GM21447 (cell line): Measurements from ENCODE around the gene STX8.
A peak's percentile ranks its signal among the peaks of the same experiment; 100 is the strongest.

Experiments
- ATAC-seq: cut with Tn5 transposase; IDR thresholded peaks from one replicate; pipeline ENCODE4 v1.9.1; 2021; ENCODE audit not compliant: unreplicated experiment

The STX8 gene

DNA sequence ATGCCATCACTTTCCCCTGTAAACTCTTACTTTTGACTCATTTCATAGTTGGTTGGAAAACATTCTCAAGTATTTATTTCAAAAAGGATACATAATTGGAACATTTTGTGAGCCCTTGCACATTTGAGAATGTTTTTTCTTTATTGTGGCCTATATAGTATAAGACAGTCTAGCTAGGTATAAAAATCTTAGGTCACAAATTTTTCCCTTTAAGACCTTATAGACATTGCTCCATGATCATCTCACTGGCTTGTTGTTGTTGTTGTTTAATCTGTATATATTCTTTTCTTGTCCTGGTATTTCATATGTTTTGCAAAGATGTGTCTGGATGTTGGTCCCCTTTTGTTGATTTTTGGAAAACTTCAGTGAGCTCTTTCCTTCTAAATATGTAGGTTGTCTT lies 360.2 kb downstream of the STX8 start:
- ATAC-seq, result no peak

DNA sequence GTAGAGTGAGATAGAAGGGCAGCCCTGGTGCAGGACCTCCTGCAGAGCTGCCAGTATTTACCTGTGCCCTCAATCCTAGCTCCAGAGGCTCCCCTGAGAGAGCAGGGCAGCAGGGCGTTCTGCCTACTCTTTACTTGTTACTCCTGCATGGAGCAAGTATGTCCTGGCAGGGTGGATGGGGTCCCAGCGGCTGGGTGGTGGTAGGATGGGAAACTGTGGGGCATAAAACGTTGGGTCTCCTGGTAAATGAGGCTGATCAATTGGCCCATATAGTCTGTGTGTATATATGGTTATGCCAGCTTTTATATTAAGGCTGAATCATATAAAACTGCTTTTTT lies 362.3 kb downstream of the STX8 start:
- no peak for ATAC-seq

DNA sequence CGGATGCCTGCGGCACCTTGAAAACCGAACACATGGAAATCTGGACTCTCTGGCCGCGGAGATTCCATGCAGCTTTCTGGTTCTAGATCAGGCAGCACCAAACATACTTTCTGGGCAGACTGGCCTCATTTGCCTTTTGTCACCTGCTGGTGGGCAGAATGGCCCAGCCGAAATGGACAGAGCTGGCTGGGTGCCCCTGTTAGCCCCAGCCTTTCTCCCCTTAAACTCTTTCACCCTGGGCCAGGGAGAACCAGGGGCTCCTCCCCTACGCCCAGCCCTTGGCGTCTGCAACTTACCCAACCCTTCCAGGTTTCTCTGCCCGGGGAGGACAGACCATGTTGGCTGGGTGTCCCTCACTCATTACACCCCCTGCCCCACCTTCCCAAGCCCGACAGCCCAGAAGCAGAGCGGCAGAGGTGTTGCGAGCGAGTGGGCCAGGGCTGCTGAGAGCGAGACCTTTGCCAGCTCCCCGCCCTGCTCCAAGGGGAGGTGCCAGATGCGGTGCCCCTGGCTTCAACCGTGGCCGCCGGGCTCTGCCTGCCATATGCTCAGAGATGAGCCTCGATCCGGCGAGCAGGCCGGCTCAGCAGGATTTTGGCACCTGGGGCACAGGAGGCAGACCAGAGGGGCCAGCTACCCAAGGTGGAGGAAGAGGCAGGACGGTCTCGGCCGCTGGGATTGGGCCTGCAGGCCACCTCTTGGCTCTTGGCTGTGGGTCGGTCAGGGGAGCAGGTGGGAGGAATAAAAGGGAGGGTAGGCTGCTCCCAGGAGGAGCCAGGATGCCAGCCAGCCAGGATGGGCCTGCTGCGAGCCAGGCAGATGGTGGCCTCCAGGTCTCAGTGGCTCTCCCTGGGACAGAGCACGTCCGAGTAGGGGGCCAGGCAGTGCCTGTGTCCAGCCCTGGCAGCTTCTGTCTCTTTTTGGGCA lies 363.0 kb downstream of the STX8 start:
- ATAC-seq, result no peak

DNA sequence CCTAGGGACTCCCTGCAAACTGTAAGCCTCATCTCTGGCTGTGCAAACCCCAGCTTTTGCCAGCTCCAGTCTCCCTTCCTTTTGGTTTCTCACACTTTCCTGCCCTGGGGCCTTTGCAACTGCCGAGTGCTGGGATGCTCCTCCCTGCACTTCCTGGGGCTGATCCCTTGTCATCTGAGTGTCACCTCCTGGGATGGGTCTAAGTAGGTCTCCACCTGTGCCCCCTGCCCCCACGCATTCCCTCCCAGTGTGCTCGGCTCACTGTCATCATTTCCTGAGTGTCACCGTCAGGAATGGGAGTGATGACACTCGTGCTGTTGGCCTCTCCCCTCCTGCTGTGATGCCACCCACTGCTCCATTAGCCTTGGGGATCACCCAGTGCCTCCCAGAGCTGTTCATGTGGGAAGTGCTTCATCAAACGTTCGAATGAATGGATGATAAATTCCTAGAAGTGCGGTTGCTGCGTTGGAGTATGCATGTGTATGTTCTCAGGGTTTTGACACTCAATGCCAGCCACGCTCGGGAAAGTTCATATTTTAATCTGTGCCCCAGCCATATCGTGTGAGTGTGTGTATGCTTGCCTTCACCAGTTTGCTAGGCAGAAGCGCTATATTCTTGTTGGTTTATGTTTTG lies 364.4 kb downstream of the STX8 start:
- ATAC-seq, result no peak

DNA sequence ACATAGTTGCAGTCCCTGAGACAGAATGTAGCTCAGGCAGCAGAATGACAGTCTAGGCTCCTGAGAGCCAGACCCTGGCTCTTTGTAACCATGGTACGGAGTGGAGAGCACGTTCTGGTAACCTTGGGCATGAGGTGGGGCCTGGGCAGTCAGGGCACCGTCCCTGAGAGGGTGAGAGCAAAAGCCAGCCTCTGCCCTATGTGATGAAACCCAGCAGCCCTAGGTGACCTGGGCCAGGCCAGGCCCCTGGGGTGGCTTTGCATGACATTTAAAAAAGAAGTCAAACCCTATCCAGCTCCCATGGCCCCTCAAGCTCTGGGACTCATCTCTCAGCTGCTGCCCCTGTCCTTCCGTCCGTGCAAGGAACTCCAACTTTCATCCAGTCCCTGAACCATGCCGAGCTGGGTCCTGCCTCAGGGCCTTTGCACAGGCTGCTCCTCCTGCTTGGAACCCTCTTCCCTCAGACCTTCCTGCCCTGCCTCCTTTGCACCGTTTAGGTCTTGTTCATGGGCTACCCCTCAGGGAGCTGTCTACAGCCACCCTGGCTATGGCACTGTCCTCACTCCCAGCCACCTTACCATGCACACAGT lies 365.7 kb downstream of the STX8 start:
- ATAC-seq, result no peak

DNA sequence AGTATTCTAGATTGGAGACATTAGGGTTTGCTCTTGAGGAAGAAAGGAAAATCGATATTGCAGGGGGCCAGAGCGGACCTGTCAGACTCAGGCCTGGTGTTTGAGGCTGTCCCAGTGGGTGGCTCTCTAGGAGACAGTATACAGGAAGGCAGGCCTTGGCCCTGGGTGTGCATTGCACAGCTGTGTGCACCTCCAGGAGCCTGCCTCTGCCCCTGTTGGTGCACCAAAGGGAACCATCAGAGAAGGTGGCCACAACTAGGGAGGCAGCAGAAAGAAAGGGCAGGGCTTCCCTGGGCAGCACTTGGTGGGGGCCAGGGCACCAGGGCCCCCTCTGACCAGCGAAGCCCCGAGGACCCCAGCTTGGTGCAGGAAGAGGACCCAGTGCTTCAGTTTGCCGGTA lies 366.3 kb downstream of the STX8 start:
- ATAC-seq, result no peak

DNA sequence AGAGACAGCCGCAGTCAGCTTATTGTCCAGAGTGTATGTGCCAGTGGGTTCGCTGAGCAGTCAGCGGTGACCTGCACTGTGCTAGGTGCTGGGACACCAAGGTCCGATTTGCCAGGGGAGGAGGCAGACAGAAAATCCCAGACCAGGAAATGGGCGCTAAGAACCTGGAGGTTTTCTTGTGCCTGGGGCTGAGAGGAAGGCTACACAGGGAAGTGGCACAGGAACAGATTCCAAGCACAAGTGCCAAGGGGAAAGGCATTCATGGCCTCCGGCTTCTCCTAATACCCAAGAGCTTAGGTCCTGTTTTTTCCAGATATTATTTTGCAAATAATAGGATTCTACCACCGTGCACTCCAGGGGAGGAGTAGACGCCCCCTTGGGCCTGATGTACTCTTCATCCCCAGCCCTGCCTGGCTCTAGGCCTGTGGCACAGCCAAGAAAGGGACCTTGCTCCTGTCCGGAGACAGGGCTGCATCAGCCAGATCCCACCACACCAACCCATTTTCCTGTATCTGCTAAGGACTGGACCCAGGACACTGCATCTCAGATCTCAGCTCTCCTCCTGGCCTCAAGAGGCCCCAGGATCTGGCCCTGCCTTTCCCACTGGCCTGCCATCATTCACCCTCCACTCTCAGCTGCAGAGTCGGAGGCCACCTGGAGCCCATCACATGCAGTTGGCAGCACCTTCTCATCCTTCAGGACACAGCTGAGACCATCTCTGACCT lies 367.1 kb downstream of the STX8 start:
- ATAC-seq, result no peak

DNA sequence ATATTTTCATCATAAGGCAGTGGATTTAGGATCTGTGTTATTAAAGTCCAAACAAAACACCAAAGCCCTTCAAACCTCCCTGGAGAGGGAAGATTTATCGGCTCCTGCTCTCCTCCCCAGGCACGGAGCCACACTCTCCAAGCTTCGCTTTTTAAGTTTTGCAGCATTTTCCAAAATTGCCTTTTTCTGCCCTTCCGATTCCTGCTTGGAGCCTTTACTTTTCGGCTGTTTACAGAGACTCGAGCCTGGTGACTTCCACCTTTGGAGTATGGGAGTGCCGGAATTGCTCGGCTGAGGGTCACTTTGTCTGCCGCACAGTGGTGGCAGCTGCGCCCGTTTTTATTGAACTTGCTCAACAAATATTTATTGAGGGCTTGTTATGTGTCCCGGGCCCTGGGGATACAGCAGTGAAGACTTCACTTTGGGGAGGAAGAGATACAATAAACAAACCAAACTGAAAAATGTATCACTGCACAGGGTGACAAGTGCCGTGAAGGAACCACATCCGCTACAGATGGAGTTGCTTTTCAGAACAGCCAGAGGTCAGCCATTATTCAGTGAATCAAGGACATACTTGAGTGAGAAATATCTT lies 368.8 kb downstream of the STX8 start:
- no peak for ATAC-seq

DNA sequence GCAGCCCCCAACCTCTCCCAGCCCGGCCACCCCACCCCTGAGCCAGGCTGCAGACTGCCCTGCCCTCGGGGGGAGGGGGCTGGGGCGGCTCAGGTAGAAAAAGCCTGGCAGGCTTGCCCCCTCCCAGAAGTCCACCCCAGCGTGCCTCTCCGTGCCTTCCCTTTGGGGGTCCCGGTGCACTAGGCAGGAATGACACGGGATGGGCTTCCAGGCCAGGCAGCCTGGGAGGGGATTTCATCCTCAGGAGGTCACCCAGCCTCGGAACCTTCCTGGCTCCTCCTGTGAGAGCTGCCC lies 369.3 kb downstream of the STX8 start:
- ATAC-seq, result no peak

DNA sequence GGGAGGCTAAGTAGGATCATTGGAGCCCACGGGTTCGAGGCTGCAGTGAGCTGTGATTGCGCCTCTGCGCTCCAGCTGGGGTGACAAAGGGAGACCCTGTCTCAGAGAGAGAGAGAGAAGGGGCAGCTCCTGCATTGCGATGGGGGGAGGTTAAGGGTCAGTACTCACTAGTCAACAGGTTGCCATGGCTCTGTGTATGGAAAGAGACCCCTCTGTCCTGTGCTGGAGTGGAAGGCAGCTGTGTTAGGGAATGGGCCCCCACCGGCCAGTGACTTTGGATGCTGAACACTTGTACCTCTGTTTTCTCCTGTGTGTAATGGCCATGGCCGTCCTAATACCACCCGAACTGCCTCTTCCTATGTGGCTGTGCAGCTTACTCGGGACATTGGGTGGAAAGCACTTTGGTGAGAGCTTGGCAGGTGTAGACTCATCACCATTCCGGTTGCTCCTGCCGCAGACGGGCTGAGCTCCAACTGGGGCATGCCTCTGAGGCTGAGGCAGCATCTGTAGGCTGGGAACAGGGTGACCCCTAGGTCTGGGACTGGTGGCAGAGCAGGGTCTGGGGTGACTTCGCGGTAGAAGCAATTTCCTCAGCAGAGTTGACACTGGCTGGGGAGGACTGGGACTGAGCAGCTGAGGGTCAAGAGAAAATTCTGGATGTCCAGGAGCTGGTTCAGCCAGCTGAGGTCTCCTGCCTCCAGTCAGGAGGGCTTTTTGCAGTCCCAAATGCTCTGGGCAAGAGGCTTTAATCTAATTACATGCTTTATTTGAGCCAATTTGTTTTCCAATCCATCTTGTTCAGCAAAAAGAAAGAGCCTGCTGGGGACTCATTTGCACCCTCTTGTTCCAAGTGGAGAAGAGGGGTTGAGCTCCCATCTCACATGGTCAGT lies 369.9 kb downstream of the STX8 start:
- no peak for ATAC-seq

DNA sequence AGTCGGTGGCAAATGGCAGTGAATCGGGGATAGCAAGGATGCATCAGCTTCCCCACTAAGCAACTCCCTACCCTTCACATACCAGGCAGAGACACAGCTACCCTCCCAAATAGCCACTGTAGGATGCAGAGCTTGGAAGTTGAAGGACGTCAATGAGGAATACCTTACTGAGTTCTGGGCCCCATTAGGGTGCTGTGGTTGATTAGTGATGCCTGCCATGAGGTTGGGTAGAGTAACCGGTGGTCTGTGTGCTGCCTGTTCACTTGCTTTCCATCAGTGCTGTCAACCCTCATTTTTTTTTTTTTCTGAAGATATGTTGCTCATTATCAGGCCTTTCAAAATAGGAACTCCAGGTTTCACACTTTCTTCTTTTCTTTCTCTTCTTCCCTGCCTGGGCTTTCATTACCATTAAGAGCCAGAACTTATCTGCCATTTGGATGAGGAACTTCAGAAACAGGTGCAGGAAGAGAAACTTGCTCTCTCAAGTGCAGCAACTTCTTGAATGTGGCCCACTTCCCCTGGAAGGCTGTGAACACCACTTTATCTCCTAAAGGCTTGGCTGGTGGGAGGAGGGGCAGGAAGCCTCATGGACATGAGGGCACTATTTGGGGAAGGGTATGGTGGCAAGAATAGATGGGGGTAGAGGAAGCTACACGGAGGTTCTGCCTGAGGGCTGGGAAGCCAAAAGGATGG lies 370.8 kb downstream of the STX8 start:
- ATAC-seq, result no peak

DNA sequence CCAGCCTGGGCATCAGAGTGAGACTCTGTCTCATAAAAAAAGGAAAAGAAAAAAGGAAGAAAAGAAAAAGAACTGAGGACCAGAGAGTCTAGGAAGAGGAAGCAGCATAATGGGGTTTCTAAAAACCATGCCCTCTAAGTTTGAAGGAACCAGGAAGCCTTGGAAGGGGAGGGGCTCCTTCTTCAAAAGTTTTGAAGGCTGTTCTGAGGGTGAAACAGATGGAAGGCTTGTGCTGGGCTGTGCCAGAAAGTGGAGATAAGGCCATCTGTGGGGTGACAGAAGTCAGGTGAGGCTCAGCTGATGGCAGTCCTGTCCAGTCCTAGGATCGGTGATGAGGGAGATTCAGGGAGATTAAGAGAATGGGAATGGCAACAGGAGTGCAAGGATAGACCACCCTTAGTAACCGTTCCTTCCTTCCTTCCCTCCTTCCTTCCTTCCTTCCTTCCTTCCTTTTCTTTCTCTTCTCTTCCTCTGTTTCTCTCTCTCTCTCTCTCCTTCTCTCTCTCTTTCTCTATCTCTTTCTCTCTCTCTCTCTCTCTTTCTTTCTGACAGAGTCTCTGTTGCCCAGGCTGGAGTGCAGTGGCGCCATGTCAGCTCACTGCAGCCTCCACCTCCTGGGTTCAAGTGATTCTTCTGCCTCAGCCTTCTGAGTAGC lies 371.7 kb downstream of the STX8 start:
- ATAC-seq, result no peak

DNA sequence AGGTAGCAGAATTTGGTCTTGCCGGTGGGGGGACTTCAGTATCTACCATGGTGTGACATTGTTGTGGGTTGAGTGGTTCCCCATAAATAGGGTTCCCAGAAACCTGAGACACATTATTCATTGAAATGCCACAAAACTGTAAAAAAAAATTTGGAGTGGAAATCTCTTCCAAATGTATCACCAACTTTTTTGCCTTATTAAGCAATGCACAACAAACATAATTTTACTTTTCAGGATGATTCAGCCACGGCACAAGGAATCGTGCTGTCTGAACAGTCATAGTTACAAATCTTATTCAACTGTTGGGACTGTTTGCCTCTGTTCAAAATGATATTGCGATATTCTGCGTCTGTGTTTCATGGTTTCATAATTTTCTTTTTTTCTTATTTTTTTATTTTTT lies 373.1 kb downstream of the STX8 start:
- ATAC-seq, result no peak

DNA sequence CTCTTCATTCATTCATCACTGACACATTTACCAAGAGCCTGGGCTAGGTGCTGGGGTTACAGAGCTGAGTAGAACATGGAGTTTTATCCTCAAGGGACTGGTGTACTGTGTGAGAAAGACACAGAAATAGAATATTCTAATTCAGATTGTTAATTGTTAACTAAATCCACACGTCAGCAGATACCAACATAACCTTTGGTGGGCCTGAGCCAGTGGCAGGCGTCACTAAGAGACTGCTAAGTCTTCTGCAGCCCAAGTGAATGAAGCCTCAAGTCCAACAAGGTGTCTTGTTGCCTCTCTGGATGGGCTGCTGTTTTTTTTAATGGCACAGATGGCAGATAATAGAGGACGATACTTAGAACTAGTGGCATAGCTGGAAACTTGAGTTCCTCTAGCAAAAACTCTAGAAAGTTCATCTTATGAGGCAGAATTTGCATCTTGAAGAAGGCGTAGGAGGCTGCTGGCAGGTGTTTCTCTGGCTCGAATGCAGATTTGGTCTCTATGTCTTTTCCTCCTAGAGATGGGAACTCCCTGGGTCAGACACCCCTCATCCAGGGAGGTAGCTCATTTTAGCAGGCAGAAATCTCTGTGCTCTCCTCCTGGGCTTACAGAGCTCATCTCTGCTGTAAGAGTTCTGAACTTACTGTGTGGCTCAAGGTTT lies 374.8 kb downstream of the STX8 start:
- ATAC-seq, result peak; percentile 62
